Measurements from ENCODE around the gene AP2A2.

AP2A2 gene

DNA sequence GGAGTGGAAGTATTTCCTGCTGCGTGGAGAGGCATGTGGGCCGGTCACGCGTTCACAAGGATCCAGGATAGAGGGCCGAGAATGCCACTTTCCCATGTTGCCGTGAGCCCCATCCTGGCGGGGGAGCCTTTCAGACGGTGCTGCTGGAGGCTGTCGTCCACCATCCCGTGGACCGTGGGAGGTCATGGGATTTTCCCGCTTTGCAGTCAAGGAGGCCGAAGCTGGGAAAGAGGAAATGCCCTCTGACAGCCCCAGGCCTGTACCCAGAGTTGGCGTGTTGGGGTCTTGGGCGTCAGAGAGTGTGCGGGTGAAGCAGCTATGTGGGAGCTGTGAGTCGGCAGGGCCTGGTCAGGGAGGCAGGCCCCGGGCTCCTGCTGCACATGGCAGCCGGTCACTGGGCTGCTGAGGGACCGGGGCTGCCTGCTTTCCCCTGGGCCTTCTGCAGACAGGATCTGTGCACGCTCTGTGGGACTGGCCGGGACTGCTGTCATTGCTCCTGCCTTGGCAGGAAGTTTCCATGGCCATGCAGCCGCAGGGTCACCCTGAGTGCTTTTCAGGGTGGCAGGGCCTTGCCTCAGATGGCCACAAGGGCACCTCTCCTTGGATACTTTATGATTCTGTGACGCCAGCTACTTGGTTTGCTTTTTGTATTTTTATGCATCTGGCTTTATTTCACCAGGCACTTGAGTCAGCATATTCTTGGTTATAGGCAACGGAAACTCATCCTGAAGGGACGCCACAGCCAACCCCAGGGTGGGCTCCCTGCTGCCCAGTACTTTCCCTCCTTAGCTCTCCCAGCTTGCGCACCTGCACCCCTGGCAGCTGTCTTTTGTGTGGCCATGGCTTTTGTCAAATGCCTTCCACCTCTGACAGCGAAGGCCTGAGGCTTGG lies 52.4 kb downstream of the AP2A2 start:
- no peak for DNase-seq

DNA sequence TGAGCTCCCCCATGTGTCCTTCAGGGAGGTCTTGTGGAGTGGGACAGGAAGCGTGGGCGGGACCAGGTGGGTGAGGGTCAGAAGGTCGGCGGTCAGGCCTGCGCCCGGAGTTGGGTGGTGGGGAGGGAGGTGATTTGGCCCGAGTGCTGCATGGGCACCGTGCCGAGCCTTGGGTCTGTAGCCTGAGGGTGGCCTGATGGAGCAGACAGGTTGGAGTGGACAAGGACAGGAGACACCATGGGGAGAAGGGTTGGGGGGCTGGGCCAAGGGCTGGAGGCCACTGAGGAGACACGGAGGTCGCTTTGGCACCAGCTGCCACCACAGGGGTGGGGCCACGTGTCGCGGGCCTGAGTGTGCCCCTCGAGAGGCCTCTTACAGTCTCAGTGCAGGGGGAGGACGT lies 53.1 kb downstream of the AP2A2 start:
- no peak for DNase-seq

DNA sequence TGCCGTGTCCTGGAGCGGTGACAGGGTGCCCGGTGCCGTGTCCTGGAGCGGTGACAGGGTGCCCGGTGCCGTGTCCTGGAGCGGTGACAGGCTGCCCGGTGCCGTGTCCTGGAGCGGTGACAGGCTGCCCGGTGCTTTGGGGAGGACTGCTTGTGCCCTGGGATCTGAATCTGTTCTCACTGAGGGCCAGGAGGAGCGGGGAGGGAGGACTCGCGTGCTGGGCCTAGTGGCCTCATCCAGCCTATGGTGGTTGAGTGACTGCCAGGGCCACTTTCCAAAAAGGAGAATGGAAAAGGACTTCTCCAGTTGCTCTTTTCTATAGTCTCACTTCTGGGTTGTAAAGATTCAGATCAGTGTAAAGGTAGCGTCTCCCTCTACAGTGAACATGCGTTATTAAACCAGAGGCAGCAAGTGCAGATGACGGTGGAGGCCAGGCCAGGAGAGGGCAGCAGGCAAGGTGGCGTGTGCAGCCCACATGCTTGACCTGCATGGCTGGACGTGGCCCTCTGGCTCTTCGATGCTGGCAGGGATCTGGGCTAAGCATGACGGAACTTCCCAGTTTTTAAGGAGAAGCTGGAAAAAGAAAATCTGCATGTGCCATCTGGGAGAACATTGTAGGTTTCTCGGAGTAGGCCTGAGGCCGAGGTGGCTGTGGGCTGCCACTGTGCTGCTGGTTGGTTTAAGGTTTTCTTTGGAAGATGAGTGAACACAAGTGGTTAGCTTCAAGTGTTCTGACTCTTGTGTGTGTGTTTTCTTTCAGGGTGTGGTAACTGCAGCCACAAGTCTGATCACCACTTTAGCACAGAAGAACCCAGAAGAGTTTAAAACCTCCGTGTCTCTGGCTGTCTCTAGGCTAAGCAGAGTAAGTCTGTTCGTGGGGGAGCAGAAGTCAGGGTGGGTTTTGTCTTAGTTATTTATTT lies 55.0 kb downstream of the AP2A2 start:
- DNase-seq: no peak

DNA sequence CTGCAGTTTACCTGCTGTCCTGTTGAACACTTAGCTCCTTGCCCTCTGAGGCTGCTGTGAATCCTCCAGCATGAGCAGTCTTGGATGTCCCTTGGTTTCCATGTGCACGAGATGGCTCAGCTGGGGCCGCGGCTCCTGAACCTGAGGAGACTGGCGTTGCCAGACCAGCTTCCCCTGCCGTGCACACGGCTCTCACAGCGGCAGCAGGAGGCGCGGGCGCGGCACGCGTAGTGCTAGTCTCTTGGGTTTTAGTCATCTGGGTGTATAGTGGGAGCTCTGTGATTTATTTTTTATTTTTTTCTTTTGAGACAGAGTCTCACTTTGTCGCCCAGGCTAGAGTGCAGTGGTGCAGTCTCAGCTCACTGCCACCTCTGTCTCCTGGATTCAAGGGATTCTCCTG lies 56.1 kb downstream of the AP2A2 start:
- DNase-seq: no peak

DNA sequence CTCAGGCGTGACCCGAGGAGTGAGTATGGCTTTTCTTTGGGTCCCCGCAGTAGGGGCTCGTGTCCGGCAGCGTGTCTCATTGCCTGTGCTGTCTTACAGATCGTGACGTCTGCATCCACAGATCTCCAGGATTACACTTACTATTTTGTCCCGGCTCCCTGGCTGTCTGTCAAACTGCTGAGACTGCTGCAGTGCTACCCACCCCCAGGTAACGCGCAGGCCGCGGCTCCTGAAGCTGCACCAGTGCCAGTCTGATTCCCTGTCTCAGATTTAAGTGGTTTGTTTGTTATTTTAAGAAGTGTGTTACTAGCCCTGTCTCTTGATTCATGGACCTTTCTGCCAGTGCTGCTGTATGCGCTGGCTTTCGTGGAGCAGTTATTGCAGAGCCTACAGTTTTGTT lies 58.9 kb downstream of the AP2A2 start:
- no peak for DNase-seq

DNA sequence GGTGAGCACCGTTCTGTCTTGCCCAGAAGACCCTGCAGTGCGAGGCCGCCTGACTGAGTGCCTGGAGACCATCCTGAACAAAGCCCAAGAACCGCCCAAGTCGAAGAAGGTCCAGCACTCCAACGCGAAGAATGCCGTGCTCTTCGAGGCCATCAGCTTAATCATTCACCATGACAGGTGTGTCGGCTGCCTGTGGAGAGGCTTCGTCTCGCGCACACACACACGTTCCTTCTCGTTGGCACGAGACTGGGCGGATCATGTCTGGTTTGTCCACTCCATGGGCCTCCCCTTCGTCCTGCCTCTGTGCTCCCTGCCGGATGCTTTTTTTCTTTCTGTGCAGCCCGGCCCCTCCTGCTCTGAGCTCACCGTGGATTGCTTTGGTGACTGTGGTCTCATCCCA lies 59.7 kb downstream of the AP2A2 start:
- no peak for DNase-seq

DNA sequence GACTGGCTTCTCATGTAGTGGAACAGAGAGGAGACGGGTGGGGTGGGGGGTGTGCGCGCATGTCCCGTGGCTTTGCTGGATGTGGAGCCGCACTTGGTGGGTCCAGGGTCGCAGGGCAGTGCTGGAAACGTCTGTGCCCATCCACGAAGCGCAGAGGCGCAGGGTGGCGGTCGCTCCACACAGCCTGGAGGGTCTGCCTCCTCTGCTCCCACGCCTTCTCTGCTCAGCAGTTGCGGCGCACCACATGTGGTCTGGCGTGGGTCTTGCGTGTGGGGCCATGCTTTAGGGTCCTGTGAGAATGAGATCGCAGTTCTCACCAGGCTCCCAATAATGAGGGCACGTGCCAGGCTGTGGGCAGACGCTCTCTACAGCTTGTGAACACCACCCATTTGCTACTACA lies 60.2 kb downstream of the AP2A2 start:
- DNase-seq: no peak

DNA sequence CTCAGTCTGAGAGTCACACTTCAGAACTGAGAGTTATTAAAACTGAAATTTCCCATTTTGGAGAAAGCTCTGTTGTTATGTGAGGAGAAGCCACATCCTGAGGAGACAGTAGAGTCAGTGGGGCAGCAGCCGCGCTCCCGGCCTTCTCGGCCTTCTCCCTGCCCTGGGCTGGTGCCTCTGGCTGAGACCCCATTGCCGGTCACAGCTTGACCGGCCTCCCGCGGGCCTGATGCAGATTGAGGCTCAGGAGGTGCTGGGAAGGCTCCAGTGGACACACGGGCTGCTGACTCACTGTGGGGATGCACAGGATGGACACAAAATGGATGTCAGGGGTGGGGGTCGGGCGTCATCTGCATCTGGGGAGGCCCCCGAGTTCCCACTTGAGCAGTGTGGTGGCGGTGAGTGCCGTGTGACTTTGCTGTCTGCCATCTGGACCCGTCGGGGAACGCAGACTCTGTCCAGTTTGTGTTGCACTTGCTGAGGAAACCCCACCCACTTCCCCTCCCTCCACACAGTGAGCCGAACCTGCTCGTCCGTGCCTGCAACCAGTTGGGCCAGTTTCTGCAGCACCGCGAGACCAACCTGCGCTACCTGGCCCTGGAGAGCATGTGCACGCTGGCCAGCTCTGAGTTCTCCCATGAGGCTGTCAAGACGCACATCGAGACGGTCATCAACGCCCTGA lies 60.7 kb downstream of the AP2A2 start:
- no peak for DNase-seq

DNA sequence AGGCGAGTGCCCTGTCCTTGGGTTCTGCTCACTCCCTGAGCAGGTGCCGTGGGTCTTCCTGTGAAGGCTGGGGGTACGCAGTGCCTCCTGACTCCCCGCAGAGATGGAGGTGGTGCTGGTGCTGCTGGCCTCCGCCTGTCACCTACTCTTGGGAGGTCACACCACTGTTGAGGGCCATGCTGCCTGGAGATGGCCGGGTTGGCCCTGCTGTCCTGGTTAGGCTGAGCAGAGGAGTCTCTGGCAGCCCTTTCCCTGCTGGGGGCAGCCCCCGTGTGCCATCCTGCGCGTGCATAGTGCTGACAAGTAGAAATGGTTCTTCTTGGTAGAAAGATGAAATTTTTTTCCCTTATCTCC lies 61.3 kb downstream of the AP2A2 start:
- DNase-seq: no peak

DNA sequence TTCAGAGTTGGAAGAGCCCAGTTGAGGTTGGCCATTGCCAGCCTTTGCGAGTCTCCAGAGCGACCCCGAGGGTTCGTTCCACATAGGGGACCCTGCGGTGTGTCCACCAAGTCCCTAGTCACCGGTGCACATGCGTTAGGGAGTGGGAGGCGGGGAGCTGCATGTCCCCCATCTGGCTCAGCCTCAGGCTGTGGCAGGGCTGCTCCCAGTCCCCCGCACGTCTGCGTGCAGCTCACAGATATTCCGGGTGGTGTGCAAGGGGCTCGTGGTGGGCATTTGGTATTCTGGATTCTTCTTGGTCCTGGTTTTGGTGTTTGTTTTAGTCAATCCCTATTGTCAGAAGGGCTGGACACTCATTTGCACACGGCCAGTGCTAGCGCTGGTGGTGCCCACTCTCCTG lies 62.0 kb downstream of the AP2A2 start:
- no peak for DNase-seq

DNA sequence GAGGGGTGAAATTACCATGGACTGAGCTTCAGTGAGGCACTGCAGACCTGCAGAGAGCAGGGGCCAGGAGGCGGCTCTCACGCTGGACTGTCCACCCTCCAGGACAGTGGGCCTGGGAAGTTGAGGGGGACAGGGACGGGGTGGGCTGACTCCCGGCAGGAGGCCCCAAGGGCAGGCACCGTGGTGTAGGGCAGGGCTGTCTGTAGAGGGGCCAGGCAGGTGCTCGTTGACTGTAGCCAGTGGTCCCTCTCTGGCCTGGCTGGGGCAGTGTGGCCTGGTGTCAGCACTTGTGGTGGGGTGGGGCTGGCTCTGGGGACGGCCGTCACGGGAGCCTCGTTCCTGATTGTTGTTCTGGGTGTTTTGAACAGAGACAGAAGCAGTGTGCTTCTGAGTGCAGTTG lies 64.4 kb downstream of the AP2A2 start:
- DNase-seq: no peak

DNA sequence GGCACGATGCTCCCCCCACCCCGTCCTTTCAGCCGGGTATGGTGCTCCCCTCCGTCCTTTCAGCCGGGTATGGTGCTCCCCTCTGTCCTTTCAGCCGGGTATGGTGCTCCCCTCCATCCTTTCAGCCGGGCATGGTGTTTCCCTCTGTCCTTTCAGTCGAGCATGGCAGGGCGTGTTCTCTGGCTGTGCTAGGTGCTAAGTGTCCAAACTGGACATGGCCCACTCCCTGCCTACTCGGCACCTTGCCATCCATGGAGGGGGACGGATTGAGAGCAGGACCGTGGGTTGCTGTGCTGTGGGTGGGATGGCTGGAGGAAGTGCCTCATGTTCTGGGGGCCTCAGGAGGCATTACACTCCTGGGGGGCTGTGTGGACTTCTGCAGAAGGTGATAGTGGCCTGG lies 65.4 kb downstream of the AP2A2 start:
- no peak for DNase-seq

DNA sequence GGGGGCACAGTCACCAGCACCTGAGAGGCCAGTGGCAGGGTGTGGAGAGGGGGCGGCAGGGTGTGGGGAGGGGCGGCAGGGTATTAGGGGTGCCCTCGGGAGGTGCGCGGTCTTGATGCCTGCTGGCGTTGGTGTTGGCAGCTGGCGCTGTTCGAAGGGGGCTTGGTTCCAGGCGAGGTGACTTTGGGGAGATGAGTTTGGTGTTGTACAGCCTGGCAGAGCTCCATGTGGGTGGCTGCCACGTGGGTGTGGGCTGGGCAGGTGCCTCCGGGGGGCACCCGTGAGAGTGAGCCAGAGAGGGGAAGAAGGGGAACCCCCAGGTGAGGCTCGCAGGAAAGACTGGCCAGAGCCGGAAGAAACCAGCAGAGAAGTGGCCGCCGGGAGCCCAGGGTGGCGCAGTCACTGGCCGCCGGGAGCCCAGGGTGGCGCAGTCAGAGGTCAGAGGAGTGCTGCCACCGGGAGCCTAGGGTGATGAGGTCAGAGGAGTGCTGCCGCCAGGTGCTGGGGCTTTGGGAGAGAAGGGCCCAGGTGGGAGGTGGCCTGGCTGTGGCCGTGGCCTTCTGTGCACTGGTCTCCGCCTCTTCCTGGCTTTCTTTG lies 66.1 kb downstream of the AP2A2 start:
- no peak for DNase-seq

DNA sequence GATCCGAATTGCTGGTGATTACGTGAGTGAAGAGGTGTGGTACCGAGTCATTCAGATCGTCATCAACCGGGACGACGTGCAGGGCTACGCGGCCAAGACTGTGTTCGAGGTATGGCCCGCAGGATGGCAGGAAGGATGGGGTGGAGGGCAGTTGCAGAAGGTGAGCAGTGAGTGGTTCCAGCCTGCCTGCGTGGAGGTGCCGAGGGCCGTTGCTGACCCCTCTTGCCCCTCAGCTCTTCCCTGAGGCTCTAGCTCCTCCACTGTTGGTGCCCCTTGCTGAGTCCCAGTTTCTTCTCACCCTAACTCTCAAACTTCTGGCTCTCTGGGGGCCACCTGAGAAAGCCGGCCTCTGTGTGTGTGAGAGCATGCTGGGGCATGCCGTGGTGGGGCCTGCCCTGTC lies 66.9 kb downstream of the AP2A2 start:
- no peak for DNase-seq

DNA sequence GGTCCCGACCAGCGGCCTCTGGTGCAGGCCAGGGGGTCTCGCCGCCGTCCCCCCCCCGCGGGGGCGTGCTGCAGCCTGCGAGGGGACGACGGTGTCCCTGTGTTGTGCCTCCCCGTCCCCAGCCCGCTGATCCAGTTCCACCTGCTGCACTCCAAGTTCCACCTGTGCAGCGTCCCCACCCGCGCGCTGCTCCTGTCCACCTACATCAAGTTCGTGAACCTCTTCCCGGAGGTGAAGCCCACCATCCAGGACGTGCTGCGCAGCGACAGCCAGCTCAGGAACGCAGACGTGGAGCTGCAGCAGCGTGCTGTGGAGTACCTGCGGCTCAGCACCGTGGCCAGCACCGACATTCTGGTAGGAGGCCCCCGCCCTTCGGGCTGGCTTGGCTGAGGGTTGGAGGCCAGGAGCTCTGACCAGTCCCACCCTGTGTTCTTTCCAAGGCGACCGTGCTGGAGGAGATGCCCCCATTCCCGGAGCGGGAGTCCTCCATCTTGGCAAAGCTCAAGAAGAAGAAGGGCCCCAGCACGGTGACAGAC lies 68.0 kb downstream of the AP2A2 start:
- no peak for DNase-seq

DNA sequence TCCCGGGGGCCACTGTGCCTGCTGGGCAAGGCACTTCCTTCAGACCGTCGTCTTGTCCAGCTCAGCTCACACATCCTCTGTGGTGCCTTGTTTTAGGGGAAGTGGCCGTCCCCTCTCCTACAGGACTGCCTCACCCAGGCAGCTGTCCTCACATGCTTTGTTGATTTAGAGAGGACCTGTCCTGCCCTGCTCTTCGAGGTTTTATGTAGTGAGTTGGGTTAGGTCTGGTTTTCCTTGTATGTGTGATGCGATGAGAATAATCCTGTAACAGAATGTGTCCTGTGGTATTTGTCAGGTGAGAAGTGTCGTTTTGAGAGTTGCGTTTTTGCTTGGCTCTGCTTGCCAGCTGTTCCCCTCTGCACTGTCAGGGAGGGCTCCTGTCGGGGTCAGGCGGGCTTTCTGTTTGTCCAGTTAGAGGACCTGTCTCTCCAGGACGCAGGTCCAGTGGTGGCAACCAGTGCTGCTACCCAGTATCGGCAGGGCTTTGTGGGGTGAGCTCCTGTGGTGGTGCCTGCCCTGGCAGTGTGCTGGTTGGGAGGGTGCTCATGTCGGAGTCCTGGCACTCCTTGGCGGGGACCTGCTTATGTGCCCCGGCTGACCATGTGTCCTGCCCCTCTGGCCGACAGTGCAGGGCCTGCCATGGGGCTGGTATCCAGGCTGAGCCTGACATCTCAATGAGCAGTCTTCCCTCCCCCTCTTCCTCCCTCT lies 69.5 kb downstream of the AP2A2 start:
- no peak for DNase-seq

DNA sequence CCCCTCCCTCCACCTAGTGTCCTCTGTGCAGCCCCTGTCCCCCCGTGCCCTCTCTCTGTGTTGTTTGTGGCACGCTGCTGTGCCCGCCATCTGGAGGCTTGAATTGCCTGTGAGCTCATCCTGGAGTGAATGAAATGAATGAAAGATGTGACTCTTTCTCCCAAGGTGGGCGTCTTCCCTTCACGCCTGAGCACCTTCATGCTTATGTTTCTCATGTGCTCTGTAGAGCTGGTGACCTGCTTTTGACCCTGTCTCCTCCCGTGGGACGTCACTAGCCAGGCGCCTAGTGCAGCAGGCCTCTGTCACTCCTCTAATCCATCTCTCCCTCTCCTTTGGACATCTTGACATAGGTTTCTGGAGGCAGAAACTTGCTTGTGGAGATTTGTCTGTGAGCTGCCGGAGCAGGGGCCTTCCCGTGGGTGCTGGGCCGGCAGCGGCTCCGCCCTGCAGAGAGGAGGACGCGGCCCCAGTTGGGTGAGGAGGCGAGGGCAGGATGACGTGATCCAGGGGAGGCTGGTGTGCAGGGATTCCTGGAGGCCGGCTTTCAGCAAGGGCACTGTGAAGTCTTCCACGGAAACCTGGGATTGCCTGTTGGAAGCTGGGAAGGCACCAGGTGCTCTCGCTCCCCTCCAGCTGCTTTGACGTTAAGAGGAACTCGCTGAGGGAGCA lies 70.2 kb downstream of the AP2A2 start:
- DNase-seq: no peak

DNA sequence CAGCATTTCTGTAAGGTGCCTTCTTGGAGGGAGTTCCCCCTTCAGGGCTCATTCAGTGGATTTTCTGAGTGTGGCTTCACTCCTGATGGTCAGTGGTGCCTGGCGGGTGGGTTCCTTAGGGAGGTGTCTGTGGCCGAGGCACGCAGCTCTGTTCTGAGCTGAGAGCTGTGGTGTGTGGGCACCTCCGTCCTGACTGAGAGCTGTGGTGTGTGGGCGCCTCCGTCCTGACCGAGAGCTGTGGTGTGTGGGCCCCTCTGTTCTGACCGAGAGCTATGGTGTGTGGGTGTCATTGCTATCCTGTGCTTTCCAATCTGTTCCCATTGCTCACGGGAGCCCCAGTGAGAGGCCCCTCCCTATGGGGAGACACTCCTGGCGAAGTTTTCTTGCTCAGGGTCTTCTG lies 71.0 kb downstream of the AP2A2 start:
- no peak for DNase-seq

DNA sequence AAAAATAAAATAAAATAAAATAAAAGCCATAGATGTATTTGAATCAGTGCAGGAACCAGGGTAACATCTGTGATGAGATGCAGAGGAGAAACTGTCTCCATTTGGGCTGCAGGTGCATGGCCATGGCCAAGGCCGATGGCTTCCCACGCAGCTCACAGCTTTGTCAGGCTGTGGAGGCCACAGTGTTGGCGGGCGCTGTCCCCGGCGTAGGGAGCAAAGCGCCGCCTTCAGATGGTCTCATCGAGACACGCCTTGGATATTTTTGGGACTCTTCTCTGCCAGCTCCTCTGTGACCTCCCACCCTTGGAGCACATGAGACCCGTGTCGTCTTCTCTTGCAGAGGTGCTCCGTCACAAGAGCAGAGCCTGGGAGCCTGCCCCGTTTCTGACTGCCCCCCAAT lies 72.2 kb downstream of the AP2A2 start:
- no peak for DNase-seq

DNA sequence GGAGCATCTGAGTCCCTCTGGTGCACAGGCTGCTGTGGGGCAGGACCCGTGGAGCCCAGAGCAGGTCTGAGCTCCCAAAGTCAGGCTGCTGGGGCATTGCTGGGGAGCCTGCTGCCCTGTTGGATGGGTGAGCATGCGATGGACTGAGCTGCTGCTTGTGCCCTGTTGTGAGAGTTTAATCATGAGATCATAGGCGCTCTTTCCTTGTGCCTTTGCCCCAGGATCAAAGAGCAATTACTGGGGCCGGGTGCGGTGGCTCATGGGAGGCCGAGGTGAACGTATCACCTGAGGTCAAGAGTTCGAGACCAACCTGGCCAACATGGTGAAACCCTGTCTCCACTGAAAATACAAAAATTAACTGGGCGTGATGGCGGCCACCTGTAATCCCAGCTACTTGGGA lies 73.3 kb downstream of the AP2A2 start:
- no peak for DNase-seq

Data from CD4-positive, alpha-beta T cell treated with Interleukin-17A for 1 hour (primary cell).